Activated T-cell treated with anti-CD3 and anti-CD28 coated beads, Interleukin-2, amount 50 U/mL, for 4 hours (primary cell): ENCODE measurements around the gene CPNE8. TPM values are rescaled to one million over a fixed set of nuclear protein-coding genes. Genes with fewer than 3 reads are reported as not detected.
A peak's percentile ranks its signal among the peaks of the same experiment; 100 is the strongest.

Experiments used
- ATAC-seq, 2 donors: fragments of 200-7000 bp; cut with Tn5 transposase; one replicate each; pipeline ENCODE4 v1.10.0; 2021
- DNase-seq: peaks from one replicate; pipeline ENCODE4 v3.0.0-alpha.2; 2020
- H3K27me3 Mint-ChIP-seq: one replicate; pipeline ENCODE4 v1.8.0; 2021; ENCODE audit warnings: low read depth, mixed read lengths
- H3K36me3 Mint-ChIP-seq: one replicate; pipeline ENCODE4 v1.8.0; 2022; ENCODE audit warnings: mixed read lengths; ENCODE audit not compliant: insufficient read depth
- H3K4me1 Mint-ChIP-seq: one replicate; pipeline ENCODE4 v1.8.0; 2021; ENCODE audit warnings: low read depth, mixed read lengths
- H3K4me3 Mint-ChIP-seq: one replicate; pipeline ENCODE4 v1.8.0; 2021; ENCODE audit warnings: mild to moderate bottlenecking, moderate library complexity, mixed read lengths
- H3K9me3 Mint-ChIP-seq: one replicate; pipeline ENCODE4 v1.8.0; 2021; ENCODE audit warnings: mixed read lengths
- total RNA-seq, 3 donors: library from RNA; stranded (reverse); gene quantifications; one replicate each; pipeline ENCODE4 v1.2.1, GENCODE V29; 2021

CPNE8 gene
- total RNA-seq, 3 donors from 2014 or later, result 1.5 to 5.6 (median 2.2) TPM

DNA sequence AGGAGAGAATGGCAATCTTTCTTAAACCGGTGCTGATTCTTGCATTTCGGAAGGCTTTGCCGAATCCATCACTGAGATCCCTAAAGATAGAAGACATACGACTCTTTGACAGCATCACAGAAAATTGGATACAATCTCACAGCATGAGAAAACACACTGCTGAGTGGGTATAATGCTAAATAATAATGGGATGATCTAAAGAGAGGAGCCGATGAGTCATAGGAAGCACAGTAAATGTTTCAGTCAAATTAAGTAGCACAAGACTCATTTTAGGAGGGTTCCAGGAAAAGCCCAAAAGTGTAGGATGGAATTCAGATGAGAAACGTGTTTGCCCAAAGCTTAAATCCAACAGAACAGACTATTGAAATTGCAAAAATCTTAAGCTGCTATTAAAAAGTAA lies 81.7 kb downstream of the CPNE8 start:
- no peak overlapping the region for H3K4me3 Mint-ChIP-seq
- H3K9me3 Mint-ChIP-seq, result no peaks in the 10 kb centered on the region
- ATAC-seq, result no peak
- no peaks in the 10 kb centered on the region for H3K4me1 Mint-ChIP-seq
- DNase-seq, result no peak
- H3K36me3 Mint-ChIP-seq, result peaks cover 14% of the 10 kb centered on the region
- H3K27me3 Mint-ChIP-seq, result no peaks in the 10 kb centered on the region

DNA sequence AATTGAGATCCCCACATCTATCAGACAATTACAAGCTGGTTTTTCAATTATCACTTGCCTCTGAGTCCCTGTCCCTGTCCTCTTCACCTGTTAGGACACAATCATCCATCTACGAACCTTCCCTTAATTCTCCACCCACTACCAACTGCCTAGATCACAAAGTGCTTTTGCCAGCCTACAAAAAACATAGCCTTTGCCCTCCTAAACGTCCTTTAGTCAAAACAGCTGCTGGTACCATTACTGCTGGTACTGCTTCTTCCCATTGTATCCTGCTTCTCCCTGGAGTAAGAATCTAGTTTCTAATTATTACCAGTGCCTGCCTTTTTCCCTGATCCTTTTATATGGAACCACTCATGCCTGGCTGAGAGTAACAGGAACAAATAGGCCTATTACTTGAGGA lies 82.1 kb downstream of the CPNE8 start:
- H3K4me3 Mint-ChIP-seq, result no peak overlapping the region
- H3K4me1 Mint-ChIP-seq, result no peaks in the 10 kb centered on the region
- peaks cover 14% of the 10 kb centered on the region for H3K36me3 Mint-ChIP-seq
- H3K9me3 Mint-ChIP-seq, result no peaks in the 10 kb centered on the region
- H3K27me3 Mint-ChIP-seq, result no peaks in the 10 kb centered on the region
- ATAC-seq, result no peak
- no peak for DNase-seq

- Mint-ChIP-seq H3K36me3 (peaks cover 16% of the 10 kb centered on the region), H3K9me3 (peaks cover 10% of the 10 kb centered on the region), H3K4me3 (no peak overlapping the region), H3K4me1 (no peaks in the 10 kb centered on the region), H3K27me3 (no peaks in the 10 kb centered on the region)
- ATAC-seq (no peak), DNase-seq (no peak)
Measured at GRCh38 chr12:38817942-38818341, 87.4 kb downstream of the CPNE8 start.

GRCh38 chr12:38813923-38814322 lies 91.5 kb downstream of the CPNE8 start:
- Mint-ChIP-seq H3K4me3 (no peak overlapping the region), H3K4me1 (no peaks in the 10 kb centered on the region), H3K9me3 (peaks cover 20% of the 10 kb centered on the region), H3K36me3 (peaks cover 14% of the 10 kb centered on the region), H3K27me3 (no peaks in the 10 kb centered on the region)
- ATAC-seq, result no peak
- no peak for DNase-seq

GRCh38 chr12:38811814-38812356 lies 93.5 kb downstream of the CPNE8 start:
- peaks cover 14% of the 10 kb centered on the region for H3K36me3 Mint-ChIP-seq
- H3K4me1 Mint-ChIP-seq, result no peaks in the 10 kb centered on the region
- DNase-seq, result no peak
- ATAC-seq, result no peak
- H3K4me3 Mint-ChIP-seq, result no peak overlapping the region
- peaks cover 20% of the 10 kb centered on the region for H3K9me3 Mint-ChIP-seq
- H3K27me3 Mint-ChIP-seq, result no peaks in the 10 kb centered on the region

GRCh38 chr12:38809832-38810231 lies 95.6 kb downstream of the CPNE8 start:
- ATAC-seq, result no peak

GRCh38 chr12:38788106-38788505 lies 117.3 kb downstream of the CPNE8 start:
- Mint-ChIP-seq H3K27me3 (no peaks in the 10 kb centered on the region), H3K9me3 (peaks cover 53% of the 10 kb centered on the region), H3K36me3 (peaks cover 16% of the 10 kb centered on the region), H3K4me3 (no peak overlapping the region), H3K4me1 (no peaks in the 10 kb centered on the region)
- DNase-seq (no peak), ATAC-seq (no peak)

More at GRCh38 chr12:38809832-38810231, 95.6 kb downstream of the CPNE8 start:
- H3K9me3 Mint-ChIP-seq, result peaks cover 20% of the 10 kb centered on the region
- H3K4me1 Mint-ChIP-seq, result no peaks in the 10 kb centered on the region
- no peaks in the 10 kb centered on the region for H3K27me3 Mint-ChIP-seq
- no peak for DNase-seq
- H3K36me3 Mint-ChIP-seq, result peaks cover 14% of the 10 kb centered on the region
- H3K4me3 Mint-ChIP-seq, result no peak overlapping the region

GRCh38 chr12:38785381-38785780 lies 120.0 kb downstream of the CPNE8 start:
- H3K9me3 Mint-ChIP-seq, result peaks cover 45% of the 10 kb centered on the region
- H3K27me3 Mint-ChIP-seq, result no peaks in the 10 kb centered on the region
- DNase-seq (no peak), ATAC-seq (no peak)
- peaks cover 13% of the 10 kb centered on the region for H3K36me3 Mint-ChIP-seq
- H3K4me3 Mint-ChIP-seq, result no peak overlapping the region
- peaks cover 3% of the 10 kb centered on the region for H3K4me1 Mint-ChIP-seq

DNA sequence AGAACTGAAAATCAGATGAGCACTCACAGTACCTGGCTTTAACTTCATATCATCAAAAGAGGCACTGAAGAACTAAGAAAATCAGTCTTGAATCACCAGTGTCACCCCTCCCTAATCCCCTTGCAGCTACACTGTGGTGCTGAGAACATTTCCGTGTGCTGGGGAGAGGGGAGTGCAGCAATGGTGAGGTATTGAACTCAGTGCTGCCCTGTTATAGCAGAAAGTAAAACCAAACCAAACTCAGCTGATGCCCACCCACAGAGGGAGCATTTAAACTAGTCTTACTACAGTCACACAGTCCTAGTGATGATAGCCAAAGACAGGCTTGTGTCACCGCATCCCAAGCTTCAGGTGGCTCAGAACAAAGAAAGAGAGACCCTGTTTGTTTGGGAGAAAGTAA lies 122.1 kb downstream of the CPNE8 start:
- no peak overlapping the region for H3K4me3 Mint-ChIP-seq
- peaks cover 16% of the 10 kb centered on the region for H3K36me3 Mint-ChIP-seq
- peaks cover 3% of the 10 kb centered on the region for H3K4me1 Mint-ChIP-seq
- DNase-seq (no peak), ATAC-seq (no peak)
- peaks cover 47% of the 10 kb centered on the region for H3K9me3 Mint-ChIP-seq
- H3K27me3 Mint-ChIP-seq, result no peaks in the 10 kb centered on the region

- ATAC-seq (no peak), DNase-seq (no peak)
- no peaks in the 10 kb centered on the region for H3K27me3 Mint-ChIP-seq
- no peak overlapping the region for H3K4me3 Mint-ChIP-seq
- peaks cover 3% of the 10 kb centered on the region for H3K4me1 Mint-ChIP-seq
- H3K9me3 Mint-ChIP-seq, result peaks cover 39% of the 10 kb centered on the region
- H3K36me3 Mint-ChIP-seq, result peaks cover 11% of the 10 kb centered on the region
Measured at GRCh38 chr12:38782359-38782758, 123.0 kb downstream of the CPNE8 start.

DNA sequence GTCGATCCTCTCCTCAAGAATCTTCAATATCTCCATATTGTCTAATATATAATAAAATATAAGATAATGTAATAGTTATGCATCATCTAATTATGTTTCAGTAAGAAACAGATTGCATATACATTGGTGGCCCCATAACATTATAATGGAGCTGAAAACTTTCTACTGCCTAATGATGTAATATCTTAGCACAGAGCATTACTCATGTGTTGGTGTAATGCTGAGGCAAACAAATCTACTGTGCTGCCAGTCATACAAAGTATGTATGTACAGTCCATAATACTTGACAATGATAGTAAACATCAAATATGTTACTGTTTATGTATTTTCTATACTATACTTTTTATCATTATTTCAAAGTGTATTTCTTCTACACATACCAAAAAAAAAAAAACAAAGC lies 128.7 kb downstream of the CPNE8 start:
- DNase-seq (no peak), ATAC-seq (no peak)
- no peak overlapping the region for H3K4me3 Mint-ChIP-seq
- H3K36me3 Mint-ChIP-seq, result peaks cover 3% of the 10 kb centered on the region
- H3K27me3 Mint-ChIP-seq, result no peaks in the 10 kb centered on the region
- peaks cover 10% of the 10 kb centered on the region for H3K4me1 Mint-ChIP-seq
- peaks cover 16% of the 10 kb centered on the region for H3K9me3 Mint-ChIP-seq

GRCh38 chr12:38775457-38775856 lies 129.9 kb downstream of the CPNE8 start:
- Mint-ChIP-seq H3K27me3 (no peaks in the 10 kb centered on the region), H3K4me1 (peaks cover 11% of the 10 kb centered on the region), H3K4me3 (no peak overlapping the region), H3K9me3 (peaks cover 12% of the 10 kb centered on the region), H3K36me3 (peaks cover 3% of the 10 kb centered on the region)
- ATAC-seq (peak; percentile 47 to 61), DNase-seq (no peak)

- ATAC-seq, result no peak
- Mint-ChIP-seq H3K27me3 (no peaks in the 10 kb centered on the region), H3K4me3 (no peak overlapping the region), H3K4me1 (peaks cover 11% of the 10 kb centered on the region), H3K9me3 (no peaks in the 10 kb centered on the region), H3K36me3 (no peaks in the 10 kb centered on the region)
- no peak for DNase-seq
Measured at GRCh38 chr12:38772437-38772836, 133.0 kb downstream of the CPNE8 start.

DNA sequence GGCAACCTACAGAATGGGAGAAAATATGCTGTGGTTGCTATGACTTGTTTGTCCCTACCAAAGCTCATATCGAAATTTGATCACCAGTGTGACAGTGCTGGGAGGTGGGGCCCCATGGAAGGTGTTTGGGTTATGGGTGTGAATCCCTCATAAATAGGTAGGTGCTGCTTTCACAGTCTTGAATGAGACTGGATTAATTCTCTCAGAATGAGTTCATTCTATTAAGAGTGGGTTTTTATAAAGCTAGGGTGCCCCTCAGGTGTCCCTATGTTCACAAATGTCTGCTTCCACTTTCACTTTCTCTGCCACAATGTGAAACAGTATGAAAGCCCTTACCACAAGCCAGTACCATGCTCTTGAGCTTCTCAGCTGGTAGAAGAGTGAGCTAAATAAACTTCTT lies 133.5 kb downstream of the CPNE8 start:
- DNase-seq (no peak), ATAC-seq (peak; percentile 84 to 88)
- Mint-ChIP-seq H3K27me3 (no peaks in the 10 kb centered on the region), H3K9me3 (no peaks in the 10 kb centered on the region), H3K4me1 (peaks cover 11% of the 10 kb centered on the region), H3K36me3 (no peaks in the 10 kb centered on the region), H3K4me3 (peak overlapping the region; percentile 24)

DNA sequence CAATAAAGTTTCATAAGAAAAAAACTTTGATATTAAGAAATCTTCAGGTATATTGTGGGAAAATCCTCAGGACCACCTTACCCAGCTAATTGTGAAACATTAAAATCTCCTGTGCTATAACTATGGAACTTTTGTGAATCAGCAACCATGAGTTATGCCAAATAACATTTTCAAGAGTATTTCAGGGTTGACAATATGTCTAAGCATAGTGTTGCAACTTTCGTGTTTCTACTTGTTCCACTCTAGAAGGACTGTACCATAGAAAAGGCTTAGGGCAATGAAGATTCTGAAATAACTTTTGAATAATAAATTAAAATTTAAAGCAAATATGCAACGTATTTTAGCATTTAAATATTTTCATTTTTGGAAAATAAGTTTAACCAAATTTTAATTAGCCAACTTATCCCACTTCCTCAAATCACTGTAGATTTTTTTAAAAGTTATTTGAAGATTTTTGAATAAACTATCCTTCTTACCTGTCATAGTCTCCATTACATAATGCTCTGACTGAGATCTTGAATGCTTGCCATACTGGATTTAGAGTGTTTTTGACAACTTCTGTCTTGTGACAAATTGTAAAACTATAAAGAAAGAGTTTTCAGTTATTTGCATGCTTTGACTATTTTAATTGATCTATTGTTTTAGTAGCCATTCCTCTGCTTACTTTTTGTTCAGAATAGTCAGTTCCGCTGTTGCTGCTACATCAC lies 143.6 kb downstream of the CPNE8 start:
- no peak for DNase-seq
- Mint-ChIP-seq H3K4me3 (no peak overlapping the region), H3K27me3 (no peaks in the 10 kb centered on the region), H3K36me3 (peaks cover 8% of the 10 kb centered on the region), H3K4me1 (no peaks in the 10 kb centered on the region), H3K9me3 (no peaks in the 10 kb centered on the region)
- no peak for ATAC-seq
